Inflammatory macrophage (primary cell): ENCODE measurements around the gene ITPR3.
"Not testable (repeated sequence)": the region's sequence is repeated elsewhere in the genome, so short reads cannot be mapped to it uniquely, and the experiment has no call there.

Experiments
- DNase-seq, 2 donors: peaks; one replicate each; pipeline ENCODE4 v3.0.0-alpha.2; 2020 to 2022

ITPR3 gene

DNA sequence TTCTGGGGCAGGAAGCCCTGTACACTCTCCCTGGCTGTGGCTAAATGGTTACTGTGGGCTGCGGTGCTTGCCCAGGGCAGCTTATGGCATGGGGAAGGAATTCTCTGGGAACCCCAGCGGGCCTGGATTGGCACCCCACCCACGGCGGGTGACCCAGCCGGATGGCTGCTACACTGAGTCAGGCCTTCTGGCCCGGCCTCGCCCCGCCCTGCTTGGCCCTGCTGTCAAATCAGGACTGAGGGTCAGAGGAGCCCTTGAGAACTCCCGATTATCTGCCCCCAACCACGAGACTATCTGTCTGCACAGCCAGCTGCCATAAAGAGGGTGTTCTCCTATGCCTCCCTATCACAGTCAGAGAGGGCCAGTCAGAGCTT lies 7.3 kb upstream of the ITPR3 start:
- DNase-seq: no peak

DNA sequence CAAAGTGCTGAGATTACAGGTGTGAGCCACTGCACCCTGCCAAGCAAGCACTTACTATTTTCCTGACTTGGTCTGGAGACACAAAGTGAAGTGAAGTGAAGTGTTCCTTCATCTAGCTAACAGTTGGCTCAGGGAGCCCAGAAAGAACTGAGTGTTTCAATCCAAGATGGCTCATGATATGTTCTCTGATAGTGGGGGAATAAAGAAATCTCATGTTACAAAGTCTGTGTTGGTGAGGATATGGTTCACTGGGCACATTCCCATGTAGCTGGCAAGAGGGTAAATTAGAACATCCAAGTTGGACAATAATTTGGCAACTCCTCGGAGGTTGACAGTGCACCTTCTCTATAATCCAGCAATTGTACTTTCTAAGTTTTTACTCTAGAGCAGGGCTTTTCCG lies 5.0 kb upstream of the ITPR3 start:
- no peak for DNase-seq

DNA sequence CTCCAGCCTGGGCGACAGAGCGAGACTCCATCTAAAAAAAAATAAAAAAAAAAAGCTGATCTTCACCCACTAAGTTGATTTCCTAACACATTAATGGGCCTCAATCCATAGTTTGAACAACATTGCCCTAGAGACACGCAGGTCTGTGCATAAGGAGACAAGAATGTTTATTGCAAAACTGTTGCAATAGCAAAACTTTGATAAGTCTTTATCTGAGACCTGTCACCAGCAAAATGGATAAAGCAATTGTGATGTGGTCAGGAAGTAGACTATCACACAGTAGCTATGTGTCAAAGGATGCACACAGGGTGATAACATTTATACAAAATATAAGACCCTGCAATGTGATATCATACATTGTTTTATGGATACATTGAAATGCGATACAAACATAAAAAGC lies 4.2 kb upstream of the ITPR3 start:
- DNase-seq: no peak

DNA sequence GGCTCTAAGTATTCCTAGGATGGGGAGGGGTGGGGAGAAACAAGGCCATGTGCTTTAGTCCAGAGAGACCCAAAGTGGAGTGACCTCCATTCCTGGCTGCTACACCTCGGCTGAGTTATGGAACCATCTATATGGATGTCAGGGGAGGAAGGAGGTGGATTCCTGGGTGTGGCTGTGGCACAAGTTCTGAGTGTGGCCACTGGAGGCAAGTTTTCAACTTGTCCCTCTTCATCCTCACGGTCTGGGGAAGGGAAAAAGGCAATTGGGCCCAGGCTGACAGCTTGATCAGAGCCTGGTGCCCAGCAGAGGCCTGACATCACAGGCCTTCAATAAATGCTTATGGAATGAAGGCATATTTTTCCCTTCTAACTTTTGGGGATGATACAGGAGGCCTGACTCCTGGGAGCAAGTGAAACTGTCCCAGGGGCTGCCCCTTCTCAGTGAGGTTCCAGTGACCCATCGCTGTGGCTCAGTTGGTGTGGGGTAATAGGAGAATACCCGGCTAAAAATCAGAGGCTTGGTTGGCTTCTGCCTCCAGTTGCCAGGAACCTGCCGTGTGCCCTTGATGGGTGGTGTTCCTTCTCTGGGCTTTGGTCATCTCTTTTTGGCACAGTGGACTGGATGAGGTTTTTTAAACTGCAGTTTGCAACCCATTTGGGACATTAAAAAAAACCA lies 1.8 kb upstream of the ITPR3 start:
- no peak for DNase-seq

DNA sequence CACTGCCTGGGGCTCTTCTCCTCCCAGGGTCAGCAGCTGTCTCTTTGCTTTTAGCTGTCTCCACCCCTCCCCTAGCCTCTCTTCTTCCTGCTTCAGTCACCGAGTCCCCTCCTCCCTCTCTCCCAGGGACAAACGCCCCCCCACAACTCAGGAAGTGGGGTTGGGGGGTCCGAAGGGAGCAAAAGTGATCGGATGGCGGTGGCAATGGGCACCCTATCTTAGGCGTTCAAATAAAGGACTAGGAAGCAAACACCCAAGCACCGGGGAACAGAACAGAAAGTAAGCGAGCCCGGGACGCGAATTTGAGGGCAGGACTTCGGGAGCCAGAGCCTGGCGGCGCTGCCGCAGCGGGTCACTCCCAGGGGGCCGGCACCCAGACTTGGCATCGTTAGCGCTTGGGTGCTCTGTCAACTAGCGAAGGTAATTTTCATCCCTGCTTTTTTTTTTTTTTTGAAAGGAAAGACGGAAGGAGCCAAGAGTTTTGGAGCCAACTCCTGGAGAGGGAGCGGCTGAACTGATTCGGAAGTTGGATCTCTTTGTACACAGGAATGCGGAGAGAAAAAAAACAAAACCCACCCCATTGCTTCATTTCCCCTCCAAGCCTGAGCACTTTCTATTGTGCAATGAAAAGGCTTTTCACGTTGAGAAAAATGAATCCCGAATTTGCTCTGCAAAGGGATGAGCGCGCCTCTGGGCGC lies 815 bp upstream of the ITPR3 start:
- peak in 1 of 2 donors; percentile 16 for DNase-seq

DNA sequence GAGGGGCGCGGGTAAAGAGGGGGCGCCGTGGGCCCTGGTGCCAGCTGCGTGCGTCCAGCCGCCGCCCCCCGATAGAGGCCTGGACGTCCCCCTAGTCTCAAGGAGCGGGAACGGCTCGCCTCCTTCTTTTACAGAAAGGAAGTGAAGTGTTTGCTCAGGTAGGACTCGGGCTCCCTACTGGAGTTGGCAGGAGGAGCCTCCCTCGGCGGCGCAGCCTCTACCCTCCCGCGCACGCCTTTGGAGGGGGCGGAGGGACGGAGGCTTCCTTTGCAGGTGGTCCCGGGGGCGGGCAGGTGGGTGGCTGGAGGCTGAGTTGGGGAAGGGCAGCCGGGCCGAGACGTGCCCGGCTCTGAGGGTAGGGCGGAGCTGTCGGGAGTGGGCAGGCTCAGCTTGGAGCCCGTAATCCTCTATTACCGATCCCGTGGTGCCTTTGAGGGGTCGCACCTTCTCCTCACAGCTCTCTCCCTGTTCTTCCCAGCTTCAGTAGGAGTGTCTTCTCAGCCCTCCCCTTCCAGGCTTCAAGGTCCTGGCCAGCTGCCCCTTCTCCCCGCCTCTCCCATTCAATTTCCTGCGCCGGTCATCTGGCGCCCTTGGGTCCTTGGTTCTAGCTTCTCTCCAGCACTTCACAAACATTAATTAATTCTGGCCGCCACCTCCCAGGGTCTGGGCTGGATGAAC lies 728 bp downstream of the ITPR3 start:
- DNase-seq: no peak

DNA sequence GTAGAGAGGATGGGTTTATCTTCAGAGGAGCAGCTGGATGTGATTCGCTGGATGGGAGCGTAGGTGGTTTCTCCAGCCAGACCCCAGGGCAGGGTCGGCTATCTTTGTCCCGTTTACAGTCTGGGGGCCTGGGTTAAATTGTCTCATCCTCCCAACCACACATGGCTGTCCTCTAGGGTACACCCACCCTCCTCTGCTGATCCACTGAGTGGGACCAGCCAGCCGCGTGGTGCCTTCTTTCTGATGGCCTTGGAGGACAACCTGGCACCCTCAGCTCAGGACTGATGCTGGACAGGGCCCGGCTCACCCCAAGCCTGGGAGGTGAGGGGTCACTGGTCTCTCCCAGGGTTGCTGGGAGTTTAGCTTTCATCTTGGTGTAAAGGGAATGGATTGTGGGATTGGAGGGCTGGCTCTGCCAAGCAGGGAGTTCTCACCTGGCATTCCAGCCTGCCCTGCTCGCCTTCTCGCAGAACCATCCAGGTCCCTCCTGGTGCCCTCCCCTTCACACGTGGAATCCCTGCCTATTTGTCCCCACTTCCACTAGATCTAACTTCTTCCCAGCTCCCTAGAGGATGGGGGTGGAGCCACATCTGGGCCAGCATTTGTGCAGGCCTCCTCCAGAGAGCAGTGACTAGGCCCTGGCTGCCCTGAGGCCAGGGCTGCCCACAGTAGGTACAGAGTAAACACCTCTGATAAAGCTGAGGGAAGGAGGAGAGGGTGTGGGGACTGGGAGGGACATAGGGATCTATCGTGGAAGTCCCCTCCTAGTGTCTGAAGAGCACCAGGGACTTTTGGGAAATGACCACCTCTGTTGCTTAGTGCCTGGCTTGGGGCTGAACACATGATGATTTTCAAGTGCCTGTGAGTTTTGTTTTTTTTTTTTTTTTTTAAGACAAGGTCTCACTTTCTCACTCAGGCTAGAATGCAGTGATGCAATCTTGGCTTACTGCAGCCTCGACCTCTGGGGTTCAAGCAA lies 1.6 kb downstream of the ITPR3 start:
- no peak for DNase-seq

DNA sequence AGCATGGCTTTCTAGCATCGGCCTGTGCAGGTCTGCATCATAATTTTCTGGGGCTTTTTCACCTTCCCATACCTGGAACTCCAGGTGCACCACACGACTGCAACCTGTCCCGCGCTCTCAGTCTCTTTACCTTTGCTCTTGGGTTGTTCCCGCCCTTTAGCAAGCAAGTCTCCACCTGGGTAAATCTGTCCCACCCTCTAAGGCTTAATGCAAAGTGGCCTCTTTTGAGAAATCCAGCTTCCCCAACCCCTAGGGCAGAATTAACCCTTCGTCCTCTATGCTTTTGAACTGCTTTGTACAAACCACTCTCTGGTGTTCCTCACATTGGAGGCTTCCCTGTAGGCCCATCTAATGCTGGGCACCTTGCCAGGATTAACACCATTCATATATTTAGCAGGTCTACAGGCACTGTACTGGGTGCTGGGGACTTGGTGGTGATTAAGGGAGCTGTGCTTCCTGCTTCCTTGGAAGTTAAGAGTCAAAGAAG lies 2.8 kb downstream of the ITPR3 start:
- DNase-seq: no peak

DNA sequence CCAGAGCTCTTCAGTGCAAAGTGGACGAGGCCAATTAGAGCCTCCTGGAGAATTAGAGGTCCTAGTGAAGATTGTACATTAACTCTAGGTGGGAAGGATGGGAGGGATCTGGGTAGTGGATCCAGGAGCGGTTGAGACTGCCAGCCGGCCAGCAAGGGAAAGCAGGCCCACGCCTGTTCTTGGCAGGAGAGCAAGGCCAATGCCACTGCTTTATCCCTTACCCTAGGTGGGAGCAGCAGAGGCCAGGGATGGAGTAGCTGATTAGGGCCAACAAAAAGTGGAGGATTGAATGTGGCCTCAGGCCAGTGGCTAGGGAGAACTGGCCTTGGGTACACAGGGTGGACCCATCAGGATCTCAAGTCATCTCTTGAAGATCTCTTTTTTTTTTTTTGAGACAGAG lies 3.7 kb downstream of the ITPR3 start:
- DNase-seq: no peak

DNA sequence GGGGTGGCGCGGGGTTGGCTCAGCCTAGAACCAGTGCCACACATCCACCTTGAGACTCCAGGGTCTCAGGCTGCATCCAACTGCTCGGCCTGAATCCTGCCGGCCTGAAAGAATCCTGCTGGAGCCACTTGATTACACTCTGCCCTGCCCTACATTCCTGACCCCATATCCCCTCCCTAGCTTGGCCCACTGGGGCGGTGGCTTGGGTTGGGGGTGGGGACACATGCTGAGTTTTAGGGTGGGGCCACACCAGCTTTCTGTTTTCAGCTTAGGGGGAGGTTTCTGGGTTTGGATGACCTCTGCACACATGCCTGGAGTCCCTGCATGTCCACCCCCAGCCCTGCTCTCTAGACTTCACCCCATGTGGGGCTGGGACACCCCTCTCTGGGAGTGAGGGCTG lies 6.8 kb downstream of the ITPR3 start:
- no peak for DNase-seq

DNA sequence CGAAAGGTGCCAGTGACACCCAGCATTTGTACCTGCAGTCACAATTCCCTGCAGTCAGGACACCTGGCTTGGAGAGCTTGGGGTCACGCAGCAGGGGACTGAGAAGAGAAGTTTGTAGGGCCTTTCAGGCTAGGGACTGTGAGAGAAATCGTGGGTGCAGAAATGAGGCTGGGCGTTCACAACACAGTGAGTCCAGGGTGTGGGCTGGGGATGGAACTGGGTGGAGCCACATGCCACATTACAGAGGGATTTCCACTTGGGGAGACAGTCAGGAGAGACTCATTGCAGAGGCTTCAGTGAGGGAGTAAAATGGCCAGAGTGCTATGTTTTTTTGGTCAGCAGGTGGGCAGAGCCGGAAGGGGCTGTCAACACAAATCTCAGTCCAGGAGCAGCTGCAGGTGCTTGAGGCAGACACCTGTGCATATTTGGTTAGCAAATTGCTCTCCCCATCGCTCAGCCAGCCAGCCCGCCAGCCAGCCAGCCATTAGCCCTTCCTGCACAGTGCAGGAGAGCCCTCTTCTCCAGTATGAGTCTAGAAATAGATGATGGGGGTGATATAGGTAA lies 7.4 kb downstream of the ITPR3 start:
- no peak for DNase-seq

DNA sequence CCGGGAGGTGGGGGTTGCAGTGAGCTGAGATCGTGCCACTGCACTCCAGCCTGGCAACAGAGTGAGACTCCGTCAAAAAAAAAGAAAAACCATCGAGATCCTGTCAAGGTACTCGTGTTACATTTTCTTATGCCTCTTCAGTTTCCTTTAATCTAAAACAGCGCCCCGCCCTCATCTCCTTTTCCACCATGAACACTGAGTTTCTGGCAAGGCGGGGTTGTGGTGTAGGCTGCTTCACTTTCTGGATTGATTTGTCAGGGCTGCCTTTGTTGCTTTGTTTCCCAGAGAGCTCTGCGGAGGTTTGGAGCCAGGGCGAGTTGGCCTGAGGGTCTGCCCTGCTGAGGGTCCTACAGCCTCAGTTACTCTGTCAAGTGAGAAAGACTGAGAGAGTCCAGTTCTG lies 8.9 kb downstream of the ITPR3 start:
- no peak for DNase-seq

DNA sequence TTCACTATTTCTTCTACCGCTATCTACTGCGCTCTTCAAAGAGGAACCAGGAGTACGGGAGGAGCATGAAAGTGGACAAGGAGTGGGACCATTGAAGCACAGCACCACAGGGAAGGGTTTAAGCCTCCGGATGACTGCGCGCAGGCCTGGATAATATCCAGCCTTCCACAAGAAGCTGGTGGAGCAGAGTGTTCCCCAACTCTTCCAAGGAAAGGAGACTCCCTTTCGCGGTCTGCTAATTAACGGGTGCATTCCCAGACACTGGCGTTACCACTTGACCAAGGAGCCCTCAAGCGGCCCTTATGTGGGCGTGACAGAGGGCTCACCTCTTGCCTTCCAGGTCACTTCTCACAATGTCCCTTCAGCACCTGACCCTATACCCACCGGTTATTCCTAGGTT lies 10.4 kb downstream of the ITPR3 start:
- DNase-seq: not testable (repeated sequence)

DNA sequence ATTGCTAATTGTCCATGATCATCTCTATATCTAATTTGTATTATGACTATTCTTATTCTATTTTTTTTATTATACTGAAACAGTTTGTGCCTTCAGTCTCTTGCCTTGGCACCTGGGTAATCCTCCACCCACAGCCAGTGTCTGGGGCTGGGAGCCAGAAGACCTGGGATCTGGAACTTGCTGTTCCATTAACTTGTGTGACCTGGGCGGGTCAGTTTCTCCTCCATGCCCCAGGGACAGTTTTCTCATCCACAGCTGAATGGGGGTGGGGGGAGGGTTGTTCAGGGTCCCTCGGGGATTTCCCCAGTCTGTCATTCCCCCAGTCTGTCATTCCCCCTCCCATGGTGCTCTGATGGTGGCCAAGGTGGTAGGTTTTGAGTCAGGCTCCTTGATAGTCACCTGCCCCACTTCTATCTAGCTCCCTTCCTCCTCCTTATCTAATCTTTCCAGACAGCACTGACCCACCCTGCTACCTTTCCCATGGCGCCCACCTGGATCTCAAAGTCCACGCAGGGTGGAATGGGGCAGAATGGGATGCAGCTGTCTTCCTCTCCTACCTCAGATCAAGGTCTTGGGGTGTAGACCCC lies 10.9 kb downstream of the ITPR3 start:
- no peak for DNase-seq

DNA sequence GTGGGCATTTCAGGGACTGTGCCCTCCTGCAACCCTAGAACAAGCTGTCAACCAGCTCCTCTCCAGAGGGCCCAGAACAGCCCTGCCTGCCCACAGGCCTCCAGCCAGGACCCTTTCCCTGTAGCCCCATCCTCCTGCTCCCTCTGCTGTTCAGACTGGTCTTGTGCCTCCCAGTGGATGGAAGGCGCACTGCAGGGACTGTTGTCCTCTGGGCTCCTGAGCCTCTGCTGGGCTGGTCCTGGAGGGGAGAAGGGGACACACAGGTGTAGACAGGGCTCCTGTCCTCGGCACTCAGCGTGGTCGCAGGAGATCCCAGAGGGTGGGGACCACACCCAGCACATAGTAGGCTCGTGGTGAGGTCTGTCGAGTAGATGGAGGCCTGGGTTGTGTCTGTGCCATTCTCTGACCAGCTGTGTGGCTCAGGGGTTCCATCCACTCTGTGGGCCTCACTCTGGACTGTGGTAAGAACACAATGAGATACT lies 11.5 kb downstream of the ITPR3 start:
- peak; percentile 56 to 60 for DNase-seq

DNA sequence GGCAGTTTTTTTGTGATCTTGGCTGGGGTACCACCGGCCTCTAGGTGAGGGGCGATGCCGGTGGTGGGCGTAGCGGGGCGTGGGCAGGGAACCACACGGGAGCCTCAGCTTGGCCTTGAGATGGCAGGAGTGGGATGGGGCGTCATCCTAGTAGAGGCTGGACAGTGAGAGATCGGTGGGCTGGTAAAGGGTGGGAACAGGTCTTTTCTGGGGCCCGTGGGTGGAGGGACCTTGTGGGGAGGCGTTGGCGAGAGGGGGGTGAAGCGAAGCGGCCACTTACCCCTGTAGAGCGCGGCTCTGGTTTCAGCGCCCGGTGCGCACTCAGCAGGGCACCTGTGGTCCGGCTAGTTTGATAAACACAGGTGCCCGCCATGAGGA lies 12.0 kb downstream of the ITPR3 start:
- no peak for DNase-seq

DNA sequence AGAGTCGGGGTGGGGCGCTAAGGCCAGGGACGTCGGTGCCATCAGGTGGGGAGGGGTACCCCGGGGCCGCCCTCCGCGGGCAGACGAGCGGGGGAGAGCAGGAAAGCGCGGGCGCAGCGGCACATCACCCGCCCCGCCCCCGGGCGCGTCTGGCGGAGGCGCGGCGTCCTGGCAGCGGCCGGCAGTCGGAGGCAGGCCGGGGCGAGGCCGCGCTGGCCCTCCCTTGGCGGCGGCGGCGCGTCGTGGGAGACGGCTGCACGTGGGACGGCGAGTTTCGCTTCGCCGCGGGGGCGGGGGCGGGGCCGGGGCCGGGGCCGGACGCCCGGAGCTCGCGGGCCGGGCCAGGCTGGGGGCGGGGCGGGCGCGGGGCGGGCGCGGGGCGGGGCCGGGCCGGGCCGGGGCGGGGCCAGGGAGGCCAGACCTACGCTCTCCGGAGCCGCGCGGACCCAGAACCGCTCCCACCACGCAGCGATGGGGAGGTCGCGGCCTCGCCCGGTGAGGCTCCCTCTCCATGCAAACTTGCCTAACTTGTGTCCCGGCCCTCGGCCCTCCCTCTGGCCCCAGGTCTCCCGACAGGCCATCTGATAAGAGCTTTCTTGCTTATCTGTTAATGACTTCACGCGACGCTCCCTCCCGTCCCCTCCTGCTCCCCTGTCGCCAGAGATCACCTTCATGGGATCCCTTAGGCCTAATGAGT lies 12.5 kb downstream of the ITPR3 start:
- peak; percentile 58 to 77 for DNase-seq

DNA sequence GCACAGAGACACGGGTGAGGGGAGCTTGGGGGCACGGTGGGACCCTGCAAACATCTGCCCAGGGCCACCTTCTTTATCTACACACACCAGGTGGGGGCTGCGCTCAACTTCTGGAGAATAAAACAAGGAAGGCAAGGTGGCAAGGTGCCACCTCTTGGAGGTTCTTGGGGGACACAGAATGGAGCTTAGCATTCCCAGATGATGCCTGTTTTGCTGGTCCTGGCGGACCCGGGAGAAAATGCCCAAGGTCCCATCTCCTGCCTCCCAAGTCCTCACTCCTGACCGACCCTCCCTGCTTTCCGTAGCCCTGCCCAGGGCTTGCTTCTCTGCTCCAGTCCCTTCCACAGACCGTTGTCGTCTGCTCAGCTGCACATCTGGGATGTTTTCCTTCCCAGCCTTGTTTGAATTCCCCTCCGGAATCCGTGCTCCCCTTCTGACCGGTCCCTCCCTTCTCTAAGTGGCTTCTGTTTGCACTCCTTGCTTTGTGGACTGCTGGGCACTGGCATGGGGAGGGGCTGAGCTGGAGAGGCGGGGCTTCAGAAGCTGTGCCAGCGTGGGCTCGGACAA lies 13.1 kb downstream of the ITPR3 start:
- no peak for DNase-seq

DNA sequence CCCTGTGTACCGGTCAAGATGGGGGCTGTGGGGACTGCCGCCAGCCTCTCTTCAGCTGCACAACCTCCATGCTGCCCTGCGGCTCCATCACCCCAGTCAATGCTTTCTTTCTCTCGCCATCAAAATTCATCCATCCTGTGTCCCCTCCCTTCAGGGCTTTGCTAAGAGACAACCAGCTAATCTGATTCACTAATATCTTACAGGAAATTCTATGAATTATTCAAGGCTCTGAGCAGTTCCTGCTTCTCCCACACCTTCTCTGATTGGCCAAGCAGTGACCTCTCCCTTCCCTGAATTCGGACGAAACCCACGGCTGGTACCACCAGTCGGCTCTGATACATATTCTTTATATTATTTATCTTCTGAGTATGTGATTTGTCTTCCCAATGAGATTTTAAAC lies 13.8 kb downstream of the ITPR3 start:
- DNase-seq: peak; percentile 7 to 29

DNA sequence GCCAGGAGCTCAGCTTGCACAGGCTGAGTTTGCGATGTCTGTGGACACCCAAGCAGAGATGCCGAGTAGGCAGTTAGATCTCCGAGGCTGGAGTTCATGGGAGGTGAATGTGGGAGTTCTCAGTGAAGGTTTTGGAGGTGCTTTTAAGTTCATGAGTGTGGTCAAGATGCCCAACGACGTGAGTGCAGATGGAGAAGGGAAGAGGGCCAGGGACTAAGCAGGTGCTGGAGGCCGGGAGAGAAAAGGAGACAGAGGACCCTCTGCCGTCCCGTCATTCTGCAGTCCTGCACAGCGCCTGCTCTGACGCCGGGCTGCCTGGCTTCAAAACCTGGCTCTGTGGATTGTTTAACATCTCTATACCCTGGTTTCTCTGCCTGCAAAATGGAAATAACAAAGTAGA lies 15.5 kb downstream of the ITPR3 start:
- no peak for DNase-seq

DNA sequence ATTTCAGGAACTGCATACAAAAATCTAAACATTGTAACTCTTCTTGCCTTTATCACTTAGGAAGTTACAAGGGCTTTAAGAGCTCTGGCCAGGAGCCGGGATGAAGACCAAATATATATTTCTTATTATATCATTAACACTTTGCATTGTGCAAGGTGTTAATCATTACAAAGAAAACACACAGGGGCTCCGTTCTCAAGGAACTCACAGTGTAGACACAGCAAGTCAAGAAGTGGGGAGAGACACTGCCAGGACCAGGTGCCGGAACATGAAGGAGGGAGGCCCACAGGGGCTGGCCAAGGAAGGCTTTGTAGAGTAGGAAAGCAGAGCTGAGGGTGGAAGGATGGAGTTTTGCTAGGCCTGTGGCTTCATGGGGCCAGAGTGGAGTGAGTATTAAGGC lies 17.4 kb downstream of the ITPR3 start:
- DNase-seq: no peak
